Activated T-cell treated with anti-CD3 and anti-CD28 coated beads, Interleukin-2, amount 50 U/mL, for 24 hours (primary cell): Measurements from ENCODE around the gene CFAP97D2.
"Not testable (repeated sequence)": the region's sequence is repeated elsewhere in the genome, so short reads cannot be mapped to it uniquely, and the experiment has no call there.

ENCODE experiments used
- DNase-seq: peaks from one replicate; pipeline ENCODE4 v3.0.0-alpha.2; 2020
- H3K27ac Mint-ChIP-seq: 2 replicates; pipeline ENCODE4 v1.8.0; 2020; ENCODE audit warnings: mild to moderate bottlenecking, mixed read lengths
- H3K27me3 Mint-ChIP-seq: 2 replicates; pipeline ENCODE4 v1.8.0; 2020; ENCODE audit warnings: mixed read lengths
- H3K36me3 Mint-ChIP-seq: 2 replicates; pipeline ENCODE4 v1.8.0; 2020; ENCODE audit warnings: low read depth, mixed read lengths
- H3K4me1 Mint-ChIP-seq: 2 replicates; pipeline ENCODE4 v1.8.0; 2020; ENCODE audit warnings: low read depth, mixed read lengths
- H3K4me3 Mint-ChIP-seq: 2 replicates; pipeline ENCODE4 v1.8.0; 2020; ENCODE audit warnings: mild to moderate bottlenecking, moderate library complexity, mixed read lengths
- H3K9me3 Mint-ChIP-seq: 2 replicates; pipeline ENCODE4 v1.8.0; 2020; ENCODE audit warnings: mixed read lengths

CFAP97D2 gene

GRCh38 chr13:114237415-114238112 lies 58.5 kb downstream of the CFAP97D2 start:
- Mint-ChIP-seq H3K27me3 (no peaks in the 10 kb centered on the region), H3K9me3 (peaks cover 2% of the 10 kb centered on the region), H3K27ac (peak overlapping the region; percentile 64), H3K4me3 (no peak overlapping the region), H3K4me1 (peaks cover 57% of the 10 kb centered on the region), H3K36me3 (peaks cover 72% of the 10 kb centered on the region)
- DNase-seq: no peak

GRCh38 chr13:114241918-114242317 lies 62.9 kb downstream of the CFAP97D2 start:
- H3K9me3 Mint-ChIP-seq: no peaks in the 10 kb centered on the region
- no peaks in the 10 kb centered on the region for H3K27me3 Mint-ChIP-seq
- no peak for DNase-seq
- H3K36me3 Mint-ChIP-seq: peaks cover 95% of the 10 kb centered on the region
- no peak overlapping the region for H3K4me3 Mint-ChIP-seq
- peak overlapping the region; percentile 51 for H3K27ac Mint-ChIP-seq
- peaks cover 36% of the 10 kb centered on the region for H3K4me1 Mint-ChIP-seq

DNA sequence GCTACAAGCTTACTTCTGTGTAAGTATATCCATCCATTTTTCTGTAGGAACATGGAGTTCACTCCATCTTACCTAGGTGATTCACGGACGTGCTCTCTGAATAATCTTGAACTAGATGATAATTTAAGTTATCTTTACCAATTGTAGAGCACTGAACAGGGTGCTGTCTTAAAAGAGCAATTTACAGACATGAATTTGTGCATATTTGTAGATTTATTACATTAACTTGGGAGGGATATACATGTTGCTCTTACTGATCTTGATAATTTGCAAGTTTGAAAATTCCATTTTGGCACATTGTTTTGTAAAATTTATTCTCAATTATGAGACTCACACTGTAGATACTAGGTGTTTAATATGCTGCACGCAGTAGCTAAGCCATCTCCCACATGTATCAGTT lies 64.9 kb downstream of the CFAP97D2 start:
- no peak for DNase-seq
- Mint-ChIP-seq H3K27ac (no peak overlapping the region), H3K4me3 (no peak overlapping the region), H3K27me3 (no peaks in the 10 kb centered on the region), H3K4me1 (peaks cover 27% of the 10 kb centered on the region), H3K9me3 (no peaks in the 10 kb centered on the region), H3K36me3 (peaks cover 96% of the 10 kb centered on the region)

DNA sequence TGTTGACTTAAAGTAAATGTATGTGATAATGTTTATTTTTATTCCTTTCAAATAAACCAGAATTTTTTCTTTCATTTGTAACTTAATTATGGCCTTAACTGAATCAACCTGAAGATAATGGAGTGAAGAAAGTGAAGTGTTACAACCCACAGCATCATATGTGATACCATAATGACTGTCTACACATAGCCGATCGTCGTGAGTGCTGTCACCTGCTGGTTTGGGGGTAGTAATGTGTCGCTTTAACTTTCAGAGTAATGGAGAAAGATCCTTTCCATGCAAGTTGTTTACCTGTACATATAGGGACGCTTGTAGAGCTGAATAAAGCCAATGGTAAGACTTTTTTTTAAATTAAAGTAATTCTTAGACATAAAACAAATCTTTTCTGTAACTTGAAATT lies 65.6 kb downstream of the CFAP97D2 start:
- peaks cover 22% of the 10 kb centered on the region for H3K4me1 Mint-ChIP-seq
- no peak overlapping the region for H3K27ac Mint-ChIP-seq
- peaks cover 96% of the 10 kb centered on the region for H3K36me3 Mint-ChIP-seq
- no peak for DNase-seq
- no peaks in the 10 kb centered on the region for H3K27me3 Mint-ChIP-seq
- no peaks in the 10 kb centered on the region for H3K9me3 Mint-ChIP-seq
- no peak overlapping the region for H3K4me3 Mint-ChIP-seq

DNA sequence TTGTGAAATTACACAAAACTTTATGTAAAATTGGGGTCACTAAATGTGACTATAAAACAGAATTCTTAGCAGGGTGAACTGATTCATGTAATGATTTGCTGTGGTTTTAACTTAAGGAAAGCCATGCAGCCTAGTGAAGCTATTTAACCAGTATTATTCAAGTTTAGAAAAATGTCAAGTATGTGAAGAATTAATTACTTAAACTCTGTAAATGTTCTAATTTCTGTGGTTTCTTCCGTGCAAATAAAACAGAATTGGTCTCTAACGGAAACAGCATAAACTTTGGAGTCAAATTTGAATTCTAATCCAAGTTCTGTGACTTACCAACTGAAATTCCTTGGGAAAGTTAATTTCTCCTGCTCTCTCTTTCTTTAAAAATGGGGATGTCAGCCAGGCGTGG lies 69.0 kb downstream of the CFAP97D2 start:
- Mint-ChIP-seq H3K36me3 (peaks cover 95% of the 10 kb centered on the region), H3K4me1 (peaks cover 3% of the 10 kb centered on the region), H3K9me3 (no peaks in the 10 kb centered on the region), H3K27ac (no peak overlapping the region), H3K4me3 (no peak overlapping the region), H3K27me3 (no peaks in the 10 kb centered on the region)
- no peak for DNase-seq

GRCh38 chr13:114249077-114249476 lies 70.0 kb downstream of the CFAP97D2 start:
- Mint-ChIP-seq H3K4me1 (peaks cover 2% of the 10 kb centered on the region), H3K27me3 (no peaks in the 10 kb centered on the region), H3K27ac (no peak overlapping the region), H3K9me3 (no peaks in the 10 kb centered on the region), H3K4me3 (no peak overlapping the region), H3K36me3 (peaks cover 95% of the 10 kb centered on the region)
- no peak for DNase-seq

- H3K4me1 Mint-ChIP-seq, H3K9me3 Mint-ChIP-seq, H3K4me3 Mint-ChIP-seq, H3K27me3 Mint-ChIP-seq, DNase-seq, H3K27ac Mint-ChIP-seq: not testable (repeated sequence)
- H3K36me3 Mint-ChIP-seq: peaks cover 95% of the 10 kb centered on the region
Observed at GRCh38 chr13:114251639-114252440, 72.8 kb downstream of the CFAP97D2 start.

- no peak overlapping the region for H3K27ac Mint-ChIP-seq
- no peak overlapping the region for H3K4me3 Mint-ChIP-seq
- H3K36me3 Mint-ChIP-seq: peaks cover 95% of the 10 kb centered on the region
Observed at GRCh38 chr13:114256547-114256946, 77.5 kb downstream of the CFAP97D2 start.

GRCh38 chr13:114257014-114257413 lies 78.0 kb downstream of the CFAP97D2 start:
- H3K4me3 Mint-ChIP-seq: no peak overlapping the region
- no peaks in the 10 kb centered on the region for H3K9me3 Mint-ChIP-seq
- no peak for DNase-seq
- no peak overlapping the region for H3K27ac Mint-ChIP-seq
- no peaks in the 10 kb centered on the region for H3K27me3 Mint-ChIP-seq
- H3K36me3 Mint-ChIP-seq: peaks cover 97% of the 10 kb centered on the region
- H3K4me1 Mint-ChIP-seq: peaks cover 30% of the 10 kb centered on the region

More at GRCh38 chr13:114256547-114256946, 77.5 kb downstream of the CFAP97D2 start:
- peaks cover 27% of the 10 kb centered on the region for H3K4me1 Mint-ChIP-seq
- no peak for DNase-seq
- H3K27me3 Mint-ChIP-seq: no peaks in the 10 kb centered on the region
- H3K9me3 Mint-ChIP-seq: no peaks in the 10 kb centered on the region

DNA sequence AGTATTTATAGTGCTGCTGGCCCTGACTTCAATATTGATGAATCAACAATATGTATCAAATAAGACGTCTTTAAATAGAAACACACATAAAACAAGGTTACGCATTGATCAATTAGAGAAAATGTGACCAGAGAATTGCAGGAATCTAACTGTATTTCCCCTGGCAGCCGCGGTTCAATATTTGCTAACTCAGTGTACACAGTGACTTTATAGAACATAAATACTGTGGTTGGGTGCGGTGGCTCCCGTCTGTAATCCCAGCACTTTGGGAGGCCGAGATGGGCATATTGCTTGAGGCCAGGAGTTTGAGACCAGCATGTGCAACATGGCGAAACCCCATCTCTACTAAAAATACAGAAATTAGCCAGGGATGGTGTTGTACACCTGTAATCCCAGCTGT lies 79.5 kb downstream of the CFAP97D2 start:
- H3K27ac Mint-ChIP-seq: no peak overlapping the region
- H3K36me3 Mint-ChIP-seq: peaks cover 97% of the 10 kb centered on the region
- H3K27me3 Mint-ChIP-seq: no peaks in the 10 kb centered on the region
- H3K4me3 Mint-ChIP-seq: no peak overlapping the region
- DNase-seq: no peak
- peaks cover 45% of the 10 kb centered on the region for H3K4me1 Mint-ChIP-seq
- H3K9me3 Mint-ChIP-seq: no peaks in the 10 kb centered on the region

- H3K9me3 Mint-ChIP-seq: no peaks in the 10 kb centered on the region
- H3K27me3 Mint-ChIP-seq: no peaks in the 10 kb centered on the region
- H3K27ac Mint-ChIP-seq: peak overlapping the region; percentile 16
- no peak for DNase-seq
- H3K36me3 Mint-ChIP-seq: peaks cover 97% of the 10 kb centered on the region
- peaks cover 45% of the 10 kb centered on the region for H3K4me1 Mint-ChIP-seq
- no peak overlapping the region for H3K4me3 Mint-ChIP-seq
Observed at GRCh38 chr13:114259374-114259773, 80.3 kb downstream of the CFAP97D2 start.

DNA sequence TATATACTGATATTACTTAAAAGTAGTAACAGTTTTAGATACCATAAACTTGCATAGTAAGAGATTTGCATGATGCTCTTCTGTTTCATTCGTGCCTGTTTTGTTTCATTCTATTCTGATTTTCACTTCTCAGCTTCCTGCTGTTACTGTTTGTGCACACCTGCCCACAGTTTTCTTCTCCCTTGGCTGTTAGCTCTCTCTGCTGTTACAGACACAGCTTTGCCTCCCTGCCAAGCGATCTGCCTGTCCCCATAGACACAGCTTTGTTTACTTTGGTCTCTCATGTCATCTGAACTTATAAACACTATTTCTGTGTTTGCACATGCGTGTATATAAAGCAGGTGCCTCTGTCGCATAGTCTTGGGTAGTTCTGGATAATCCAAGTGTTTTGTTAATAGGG lies 80.9 kb downstream of the CFAP97D2 start:
- Mint-ChIP-seq H3K9me3 (no peaks in the 10 kb centered on the region), H3K27ac (peak overlapping the region; percentile 76), H3K4me1 (peaks cover 45% of the 10 kb centered on the region), H3K4me3 (no peak overlapping the region), H3K36me3 (peaks cover 97% of the 10 kb centered on the region), H3K27me3 (no peaks in the 10 kb centered on the region)
- DNase-seq: no peak

DNA sequence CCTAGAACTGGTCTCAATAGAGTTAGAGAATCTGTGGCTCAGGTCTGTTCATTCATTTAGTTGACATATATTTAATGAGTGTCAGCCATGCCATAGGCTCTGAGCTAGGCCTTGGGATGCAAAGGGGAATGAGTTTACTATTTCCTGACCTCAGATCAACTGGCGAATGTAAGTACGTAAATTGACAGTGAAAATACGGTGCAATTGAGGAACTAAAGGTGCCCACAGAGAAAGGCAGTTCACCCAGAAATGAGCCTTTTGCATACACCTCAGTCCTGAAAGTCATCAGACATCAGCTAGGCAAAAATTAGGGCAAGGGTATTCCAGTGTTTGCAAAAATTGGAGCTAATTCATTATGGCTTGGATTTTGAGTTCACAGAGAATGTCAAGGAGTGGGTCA lies 81.8 kb downstream of the CFAP97D2 start:
- H3K36me3 Mint-ChIP-seq: peaks cover 97% of the 10 kb centered on the region
- no peak for DNase-seq
- peak overlapping the region; percentile 82 for H3K27ac Mint-ChIP-seq
- no peaks in the 10 kb centered on the region for H3K27me3 Mint-ChIP-seq
- H3K4me1 Mint-ChIP-seq: peaks cover 43% of the 10 kb centered on the region
- H3K4me3 Mint-ChIP-seq: no peak overlapping the region
- no peaks in the 10 kb centered on the region for H3K9me3 Mint-ChIP-seq

GRCh38 chr13:114261328-114261965 lies 82.4 kb downstream of the CFAP97D2 start:
- H3K27me3 Mint-ChIP-seq: no peaks in the 10 kb centered on the region
- no peak overlapping the region for H3K4me3 Mint-ChIP-seq
- peaks cover 46% of the 10 kb centered on the region for H3K4me1 Mint-ChIP-seq
- no peaks in the 10 kb centered on the region for H3K9me3 Mint-ChIP-seq
- H3K27ac Mint-ChIP-seq: peak overlapping the region; percentile 82
- no peak for DNase-seq
- peaks cover 97% of the 10 kb centered on the region for H3K36me3 Mint-ChIP-seq

- Mint-ChIP-seq H3K4me1 (peaks cover 56% of the 10 kb centered on the region), H3K27ac (peak overlapping the region; percentile 78), H3K27me3 (no peaks in the 10 kb centered on the region), H3K4me3 (no peak overlapping the region), H3K36me3 (peaks cover 98% of the 10 kb centered on the region), H3K9me3 (no peaks in the 10 kb centered on the region)
- DNase-seq: no peak
Observed at GRCh38 chr13:114263578-114263977, 84.5 kb downstream of the CFAP97D2 start.
